ENCODE results near the gene RNF180.

RNF180 gene

GRCh38 chr5:64165500-64166200 lies at the start of gene RNF180:
Gene RNF180 (plus strand): TSS chr5:64165843. CDS start chr5:64200808, 34,965 bp downstream.
- no peak for DNase-seq

- no peak for DNase-seq
These were observed 40.1 kb upstream of the RNF180 start for GRCh38 chr5:64125521-64125920.

GRCh38 chr5:64126202-64126741 lies 39.4 kb upstream of the RNF180 start:
- no peak for DNase-seq

- no peak for DNase-seq
These were observed 25.6 kb upstream of the RNF180 start for GRCh38 chr5:64140018-64140417.

GRCh38 chr5:64144425-64145215 lies 21.0 kb upstream of the RNF180 start:
- DNase-seq, result no peak

- DNase-seq, result no peak
These were observed 20.3 kb upstream of the RNF180 start for GRCh38 chr5:64145216-64145895.

- no peak for DNase-seq
These were observed 18.3 kb upstream of the RNF180 start for GRCh38 chr5:64147379-64147778.

- DNase-seq, result no peak
These were observed 17.7 kb upstream of the RNF180 start for GRCh38 chr5:64147849-64148441.

GRCh38 chr5:64149268-64149667 lies 16.4 kb upstream of the RNF180 start:
- DNase-seq, result no peak

- no peak for DNase-seq
These were observed 15.7 kb upstream of the RNF180 start for GRCh38 chr5:64149857-64150521.

- DNase-seq, result no peak
These were observed 9.4 kb upstream of the RNF180 start for GRCh38 chr5:64156261-64156660.

GRCh38 chr5:64158827-64159226 lies 6.8 kb upstream of the RNF180 start:
- no peak for DNase-seq

GRCh38 chr5:64160201-64160600 lies 5.4 kb upstream of the RNF180 start:
- DNase-seq, result no peak

- DNase-seq, result no peak
These were observed 4.2 kb upstream of the RNF180 start for GRCh38 chr5:64161420-64161819.

GRCh38 chr5:64163135-64163534 lies 2.5 kb upstream of the RNF180 start:
- DNase-seq, result no peak

- no peak for DNase-seq
These were observed 1.9 kb upstream of the RNF180 start for GRCh38 chr5:64163746-64164145.

GRCh38 chr5:64164166-64164565 lies 1.5 kb upstream of the RNF180 start:
- DNase-seq, result no peak

GRCh38 chr5:64165160-64165499 lies 513 bp upstream of the RNF180 start:
- DNase-seq, result no peak

- DNase-seq, result no peak
These were observed 737 bp downstream of the RNF180 start for GRCh38 chr5:64166201-64166959.

- DNase-seq, result no peak
These were observed 10.7 kb downstream of the RNF180 start for GRCh38 chr5:64176301-64176700.

GRCh38 chr5:64180661-64181343 lies 15.2 kb downstream of the RNF180 start:
- no peak for DNase-seq

Measured in GF-D8 (cell line).